Upper lobe of left lung (tissue), 4 donors: ENCODE measurements around the gene SBF2.

Experiments
- EP300 ChIP-seq, 4 donors: sonication (generic); formaldehyde crosslinking; IDR thresholded peaks; one replicate each; pipeline ENCODE4 v1.5.1; 2017; ENCODE audit warnings: antibody characterized with exemption in 4 of 4, control low read depth in 2 of 4
- POLR2AphosphoS5 ChIP-seq, 2 donors: sonication (generic); formaldehyde crosslinking; IDR thresholded peaks; one replicate each; pipeline ENCODE4 v1.5.1; 2017; ENCODE audit warnings: antibody characterized with exemption in 2 of 2
- TF ChIP-seq, protein P1 (sequence below), 6 experiments: fragments of 450-650 bp in 4 of 6; fragments of 200-600 bp in 2 of 6; sonication (generic) in 2 of 6; IDR thresholded peaks; one replicate each; pipeline ENCODE4 v1.5.1; 2016 to 2019; ENCODE audit warnings: antibody characterized with exemption in 6 of 6

DNA sequence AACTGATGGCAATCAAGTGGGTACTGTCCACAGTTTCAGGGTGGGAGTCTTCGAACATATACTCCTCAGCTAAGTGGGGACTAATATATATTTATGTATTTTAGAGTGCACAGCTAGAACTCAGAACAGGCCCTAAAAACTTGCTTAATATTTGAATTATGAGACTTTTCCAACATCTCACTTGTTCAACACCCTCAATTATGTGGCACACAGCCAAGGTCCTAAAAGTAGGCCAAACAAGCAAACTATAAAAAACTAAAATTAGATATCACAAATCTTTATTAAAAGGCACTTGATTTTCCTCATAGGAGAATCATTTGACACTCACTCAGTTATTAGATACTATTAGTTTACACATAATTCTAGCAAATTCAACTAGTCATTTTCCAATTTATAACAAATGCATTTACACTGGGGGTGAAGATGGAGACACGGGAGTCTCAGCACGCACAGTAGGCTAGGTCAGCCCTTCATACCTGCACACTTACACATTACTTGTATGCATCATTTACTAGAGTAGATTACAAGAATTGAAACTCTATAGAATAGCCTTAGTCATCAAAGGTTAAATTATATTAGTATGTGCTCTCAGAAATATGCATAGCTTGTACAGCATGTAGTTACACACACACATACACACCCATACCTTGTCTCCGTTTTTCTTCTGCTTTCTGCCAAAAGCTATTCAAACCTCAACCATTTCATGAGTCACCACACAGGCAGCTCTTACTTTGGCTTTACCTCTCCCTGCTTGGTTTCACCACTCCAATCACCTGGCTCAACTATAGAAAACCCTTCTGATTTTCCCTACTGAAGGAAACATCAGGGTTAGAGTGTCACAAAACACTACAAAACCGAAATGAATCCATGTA is 171.5 kb downstream of the SBF2 start:
- TF ChIP-seq, protein P1, sequence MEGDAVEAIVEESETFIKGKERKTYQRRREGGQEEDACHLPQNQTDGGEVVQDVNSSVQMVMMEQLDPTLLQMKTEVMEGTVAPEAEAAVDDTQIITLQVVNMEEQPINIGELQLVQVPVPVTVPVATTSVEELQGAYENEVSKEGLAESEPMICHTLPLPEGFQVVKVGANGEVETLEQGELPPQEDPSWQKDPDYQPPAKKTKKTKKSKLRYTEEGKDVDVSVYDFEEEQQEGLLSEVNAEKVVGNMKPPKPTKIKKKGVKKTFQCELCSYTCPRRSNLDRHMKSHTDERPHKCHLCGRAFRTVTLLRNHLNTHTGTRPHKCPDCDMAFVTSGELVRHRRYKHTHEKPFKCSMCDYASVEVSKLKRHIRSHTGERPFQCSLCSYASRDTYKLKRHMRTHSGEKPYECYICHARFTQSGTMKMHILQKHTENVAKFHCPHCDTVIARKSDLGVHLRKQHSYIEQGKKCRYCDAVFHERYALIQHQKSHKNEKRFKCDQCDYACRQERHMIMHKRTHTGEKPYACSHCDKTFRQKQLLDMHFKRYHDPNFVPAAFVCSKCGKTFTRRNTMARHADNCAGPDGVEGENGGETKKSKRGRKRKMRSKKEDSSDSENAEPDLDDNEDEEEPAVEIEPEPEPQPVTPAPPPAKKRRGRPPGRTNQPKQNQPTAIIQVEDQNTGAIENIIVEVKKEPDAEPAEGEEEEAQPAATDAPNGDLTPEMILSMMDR (IDR thresholded peaks at IDR 0.05), result no peak
- no peak for TF ChIP-seq POLR2AphosphoS5 (IDR thresholded peaks at IDR 0.05)
- TF ChIP-seq EP300 (IDR thresholded peaks at IDR 0.05), result no peak
